Effector CD4-positive, alpha-beta T cell (primary cell): Measurements from ENCODE around the gene FSTL5.

Source experiments
- DNase-seq: peaks from one replicate; pipeline ENCODE4 v3.0.0-alpha.2; 2020

The FSTL5 gene

DNA sequence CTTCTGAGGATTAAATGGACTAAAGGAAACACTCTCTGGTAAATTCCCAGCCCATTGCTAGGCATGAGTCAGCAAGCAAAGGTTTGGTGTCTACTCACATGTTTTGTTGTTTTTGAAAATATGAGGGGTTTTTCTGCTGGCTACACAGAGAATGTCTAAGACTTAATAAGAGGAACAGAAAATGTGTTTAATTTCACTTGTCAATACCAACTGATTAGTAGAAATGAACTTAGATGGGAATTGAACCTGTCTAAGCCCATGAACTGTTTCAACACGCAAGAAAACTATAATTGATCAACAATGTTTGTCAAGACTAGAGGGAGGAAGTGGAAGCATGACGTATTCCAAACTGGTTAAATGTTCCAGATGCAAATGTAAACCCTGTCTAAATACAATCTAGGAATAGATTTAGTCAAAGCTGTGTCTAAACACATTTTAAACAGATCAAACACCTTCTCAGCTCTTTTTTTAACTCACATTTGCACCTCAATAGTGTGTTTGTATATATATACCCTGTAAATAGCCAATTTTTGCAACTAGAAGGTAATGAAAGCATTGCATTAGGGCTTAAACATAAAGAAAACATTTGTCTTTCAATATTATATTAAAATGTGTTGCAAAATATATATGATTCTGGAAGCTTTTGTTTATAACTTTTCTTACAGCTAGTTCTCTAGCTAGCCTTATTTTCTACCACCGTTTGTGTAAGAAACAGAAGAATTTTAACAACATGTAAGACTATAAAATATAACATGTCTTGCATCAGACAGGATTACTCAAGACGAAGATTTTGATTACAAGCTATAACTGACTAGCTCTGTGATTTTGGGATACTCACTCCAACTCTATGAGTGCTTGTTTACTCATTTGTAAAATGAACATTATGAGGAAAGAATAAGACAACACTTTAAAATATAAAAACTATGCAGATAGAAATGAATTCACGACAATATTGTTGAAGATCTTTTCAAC, 607.8 kb downstream of the FSTL5 start:
- no peak for DNase-seq

DNA sequence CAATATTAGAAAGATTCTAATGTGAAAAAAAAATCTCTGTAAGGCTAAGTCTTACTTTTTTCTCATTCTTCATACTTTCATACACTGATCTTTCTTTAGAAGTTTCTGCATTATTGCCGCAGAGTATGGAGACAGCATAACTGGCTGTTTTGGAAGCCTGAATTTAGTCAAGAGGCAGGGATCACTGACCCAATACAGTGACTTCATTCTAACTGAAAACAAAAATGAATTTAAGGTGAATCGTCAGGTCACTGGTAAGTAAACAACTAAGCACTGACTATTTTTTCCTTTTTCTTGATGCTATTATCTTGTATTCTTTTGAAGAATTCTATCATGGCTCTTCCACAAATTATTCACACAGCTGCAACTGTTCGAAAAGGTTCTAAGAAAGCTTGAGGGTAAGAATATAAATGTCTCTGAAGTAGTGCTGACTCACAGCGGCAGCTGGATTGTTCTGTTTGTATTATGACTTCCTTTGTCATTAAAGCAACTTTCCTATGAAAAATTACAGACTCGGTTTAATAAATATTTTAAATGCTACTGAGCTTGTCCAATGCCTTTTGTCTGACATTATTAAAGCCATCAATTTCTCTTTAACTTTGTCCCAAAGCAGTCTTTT, 609.3 kb downstream of the FSTL5 start:
- DNase-seq = no peak

DNA sequence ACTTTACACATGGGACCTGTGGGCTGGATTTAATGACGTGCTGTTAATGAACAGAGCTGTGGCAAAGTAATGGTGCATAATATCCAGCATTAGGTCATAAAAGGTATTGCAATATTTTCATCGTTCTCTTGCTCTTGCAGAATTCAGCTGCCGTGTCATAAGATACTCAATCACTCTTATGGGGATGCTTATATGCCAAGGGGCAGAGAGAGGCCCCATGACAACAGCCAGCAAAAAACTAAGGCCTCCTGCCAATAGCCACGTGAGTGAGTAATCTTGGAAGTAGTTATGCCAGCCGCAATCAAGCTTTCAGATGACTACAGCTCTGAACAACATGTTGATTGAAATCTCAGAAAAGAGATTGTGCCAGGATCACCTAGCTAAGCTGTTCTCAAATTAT, 616.9 kb downstream of the FSTL5 start:
- no peak for DNase-seq

DNA sequence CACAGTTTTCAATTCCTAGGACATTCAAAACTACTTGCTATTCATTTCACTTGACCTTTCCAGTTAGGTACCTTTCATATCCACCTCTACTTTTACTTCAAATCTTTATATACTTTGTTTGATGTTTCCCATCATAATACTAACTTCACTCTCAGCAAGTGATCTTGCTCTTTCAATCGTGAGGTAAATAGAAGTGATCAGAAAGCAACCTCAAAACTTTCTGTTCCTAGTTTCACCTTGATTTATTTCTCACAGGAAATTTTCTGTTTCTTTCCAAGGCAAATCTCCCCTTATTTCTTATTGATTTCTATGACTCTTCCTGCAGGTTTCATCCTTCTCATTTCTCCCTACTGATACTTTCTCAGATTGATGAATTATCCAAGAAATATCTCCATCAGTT, 623.5 kb downstream of the FSTL5 start:
- no peak for DNase-seq

DNA sequence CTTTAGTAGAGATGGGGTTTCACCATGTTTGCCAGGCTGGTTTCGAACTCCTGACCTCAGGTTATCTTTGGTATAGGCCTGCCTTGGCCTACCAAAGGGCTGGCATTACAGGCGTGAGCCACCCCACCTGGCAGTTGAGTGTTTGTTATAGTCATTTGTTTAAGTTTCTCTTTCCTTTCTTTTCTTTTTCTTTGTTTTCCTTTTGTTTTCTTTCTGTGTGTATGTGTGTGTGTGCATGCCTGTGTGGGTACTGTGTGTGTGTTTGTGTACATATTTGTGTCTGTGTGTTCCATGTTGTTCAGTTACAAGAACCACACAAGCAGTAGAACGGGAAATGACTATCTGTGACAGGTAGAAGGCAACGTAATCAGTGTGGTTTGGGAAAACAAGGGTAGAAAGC, 624.9 kb downstream of the FSTL5 start:
- DNase-seq = no peak

DNA sequence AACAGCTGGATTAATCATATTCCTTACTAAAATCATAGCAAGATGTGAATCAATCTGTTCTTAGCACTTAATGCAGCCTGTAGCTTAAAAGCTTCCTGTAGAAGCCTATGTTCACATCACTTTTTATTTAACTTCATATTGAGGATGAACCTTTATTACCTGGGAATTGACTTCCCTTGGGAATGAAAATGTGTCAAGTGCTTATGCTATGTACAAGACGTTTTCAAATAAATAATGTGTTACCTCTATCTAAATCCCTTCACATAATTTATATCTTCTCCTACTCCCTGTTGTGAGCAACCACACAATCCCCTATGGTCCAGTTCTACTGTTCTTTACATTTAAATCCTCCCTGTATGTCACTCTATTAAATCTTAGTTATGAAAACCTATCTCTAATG, 633.1 kb downstream of the FSTL5 start:
- no peak for DNase-seq

DNA sequence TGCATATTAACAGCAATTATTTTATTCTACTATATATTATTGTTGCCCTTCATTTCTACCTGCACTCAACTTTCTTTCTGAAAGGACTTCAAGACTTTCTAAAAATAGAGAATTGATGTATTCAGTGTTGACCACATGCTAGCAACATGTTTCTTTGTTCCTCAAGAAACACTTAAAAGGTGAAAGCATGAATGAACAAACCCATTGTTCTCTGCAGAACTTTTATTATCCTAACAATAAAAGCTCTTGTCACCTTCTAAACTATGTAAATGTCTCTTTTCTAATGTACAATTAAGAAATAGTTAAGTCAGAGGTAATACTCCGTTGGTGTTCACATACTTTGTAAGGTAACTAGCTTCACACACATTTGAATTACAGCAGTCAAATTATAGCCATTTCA, 638.7 kb downstream of the FSTL5 start:
- DNase-seq = no peak

DNA sequence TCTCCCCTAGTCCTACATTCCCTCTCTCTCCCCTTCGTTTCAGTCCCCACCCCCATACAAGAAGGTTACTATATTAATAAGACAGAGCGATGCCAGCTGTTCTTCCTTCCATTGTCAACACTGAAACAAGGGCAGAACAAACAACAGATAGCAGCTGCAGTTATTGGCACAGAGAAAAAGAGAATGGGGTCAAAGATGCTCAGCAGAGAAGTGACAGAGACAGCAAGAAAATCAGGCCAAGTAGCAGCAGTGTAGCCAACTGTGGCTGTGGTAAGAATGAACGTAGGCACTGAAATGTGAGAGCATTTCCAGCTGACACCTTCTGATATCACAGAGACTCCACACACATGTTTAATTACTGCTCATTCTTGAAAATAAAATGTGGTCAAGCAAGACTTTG, 641.8 kb downstream of the FSTL5 start:
- no peak for DNase-seq

DNA sequence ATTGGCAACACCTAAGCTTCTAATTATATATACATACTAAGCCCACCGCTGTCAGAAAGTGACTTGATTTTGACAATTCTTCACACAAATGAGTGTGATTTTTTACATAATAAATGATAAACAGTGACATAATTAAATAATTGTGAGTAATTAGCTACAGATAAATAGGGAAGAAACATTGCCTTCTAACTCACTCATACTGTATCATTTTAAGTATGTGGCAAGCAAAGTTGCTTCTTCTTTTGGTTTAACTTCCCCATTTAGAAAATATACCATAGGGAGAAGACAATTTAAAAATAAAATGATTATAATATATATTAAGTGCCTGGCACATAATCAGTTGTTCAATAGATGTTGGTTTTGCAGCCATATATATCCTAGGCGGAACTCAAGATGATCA, 644.2 kb downstream of the FSTL5 start:
- no peak for DNase-seq

DNA sequence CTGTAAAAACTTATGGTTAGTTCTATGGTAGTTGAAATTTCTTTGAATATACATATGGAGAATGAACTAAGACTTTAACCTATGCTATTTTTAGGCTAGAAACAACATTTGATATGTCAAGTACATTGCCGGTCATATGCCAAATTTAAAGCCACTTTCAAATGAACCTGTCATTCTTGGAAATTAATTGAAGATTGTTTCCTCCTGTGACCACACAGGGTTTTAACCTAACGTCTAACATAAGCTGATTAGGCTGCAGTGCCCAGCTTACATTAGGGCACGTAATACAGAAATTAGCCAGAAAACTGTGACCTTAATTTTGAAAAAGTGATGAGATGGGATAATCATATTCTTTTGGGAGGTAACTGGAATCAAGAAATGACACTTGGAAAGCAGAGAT, 645.9 kb downstream of the FSTL5 start:
- no peak for DNase-seq

DNA sequence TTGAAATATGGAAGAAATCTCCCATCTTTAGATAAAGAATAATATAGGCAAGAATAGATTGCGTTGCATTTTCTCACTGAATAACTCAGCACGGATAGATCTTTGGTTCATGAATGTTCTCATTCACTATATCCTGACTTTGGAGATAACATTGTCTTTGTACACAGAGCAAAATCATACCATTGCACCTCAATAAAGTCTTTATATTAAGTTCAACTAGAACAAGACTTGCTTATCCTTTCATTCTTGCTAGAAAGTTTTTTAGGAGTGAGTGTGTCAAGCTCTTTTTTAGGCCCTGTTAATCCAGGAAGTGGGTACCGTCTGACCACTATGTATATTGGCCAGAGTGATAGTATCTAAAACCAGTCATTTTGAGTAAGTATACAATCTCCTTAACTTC, 658.7 kb downstream of the FSTL5 start:
- no peak for DNase-seq

DNA sequence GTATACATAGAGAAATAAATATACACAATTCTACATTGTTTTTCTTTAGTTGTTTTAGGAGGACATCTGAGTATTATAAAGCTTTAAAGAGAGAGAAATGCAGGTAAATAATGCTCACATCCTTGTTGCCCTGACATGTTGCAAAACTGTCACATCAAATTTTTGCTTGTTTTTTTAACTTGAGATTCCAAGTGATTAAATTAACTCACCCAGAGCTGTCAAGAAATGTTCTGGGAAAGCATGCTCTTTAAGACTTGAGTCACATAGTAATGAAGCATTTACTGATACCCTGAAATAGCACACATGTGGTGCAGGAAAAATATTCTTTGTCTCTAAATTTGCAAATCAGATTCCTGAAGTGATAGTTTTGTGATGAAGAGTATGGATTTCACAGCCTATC, 665.6 kb downstream of the FSTL5 start:
- DNase-seq = no peak

DNA sequence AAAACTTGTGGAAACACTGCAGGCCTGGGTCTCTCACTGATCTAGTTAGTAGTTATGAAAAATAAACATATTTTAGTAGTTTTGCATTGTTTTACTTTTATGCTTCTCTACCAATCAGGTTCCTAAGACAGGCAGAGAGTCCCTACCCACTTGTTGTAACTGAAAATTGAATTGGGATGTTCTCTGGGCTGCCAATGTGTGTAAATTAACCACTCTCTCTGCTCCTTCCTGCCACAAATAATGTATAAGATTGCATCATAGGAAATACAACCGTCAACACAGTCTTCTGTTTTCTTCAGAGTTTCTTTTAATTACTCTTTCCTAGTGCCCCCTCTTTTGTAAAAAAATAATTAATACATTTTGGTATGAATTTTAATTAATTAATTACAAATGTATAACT, 677.3 kb downstream of the FSTL5 start:
- no peak for DNase-seq

DNA sequence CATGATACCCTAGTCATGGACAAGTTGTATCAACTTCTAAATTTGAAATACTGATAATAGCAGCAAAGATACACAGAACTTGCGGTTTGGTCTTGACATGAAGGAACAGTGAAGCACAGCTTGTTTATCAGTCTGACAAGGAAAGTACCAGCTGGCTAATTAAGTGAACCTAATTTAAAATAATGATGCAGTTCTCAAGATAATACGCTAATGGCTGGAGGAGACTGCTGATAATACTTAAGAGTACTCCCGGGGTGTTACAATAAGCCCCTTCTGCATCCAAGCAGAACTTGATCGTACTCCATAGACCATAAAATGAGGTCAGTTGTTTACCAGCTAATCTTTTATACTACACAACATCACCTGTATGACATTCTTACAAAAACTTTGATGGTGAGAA, 697.5 kb downstream of the FSTL5 start:
- DNase-seq = no peak

DNA sequence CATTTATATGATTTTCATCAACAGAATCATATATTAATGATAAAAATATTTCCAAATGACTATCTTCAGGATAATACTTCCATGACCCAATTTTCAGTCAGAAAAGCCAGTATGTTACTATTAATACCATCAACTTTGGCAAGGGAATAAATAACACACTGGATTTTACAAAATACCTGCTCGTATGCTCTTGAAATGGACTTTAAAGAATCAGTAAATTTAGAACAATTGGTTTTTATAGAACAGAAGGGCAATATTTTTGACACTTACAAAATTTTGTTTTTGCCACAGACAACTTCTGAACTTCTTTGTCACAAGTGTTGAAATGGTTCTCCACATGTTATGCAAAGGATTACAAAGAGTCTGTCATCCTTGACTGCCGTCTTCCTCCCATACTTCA, 700.4 kb downstream of the FSTL5 start:
- no peak for DNase-seq

DNA sequence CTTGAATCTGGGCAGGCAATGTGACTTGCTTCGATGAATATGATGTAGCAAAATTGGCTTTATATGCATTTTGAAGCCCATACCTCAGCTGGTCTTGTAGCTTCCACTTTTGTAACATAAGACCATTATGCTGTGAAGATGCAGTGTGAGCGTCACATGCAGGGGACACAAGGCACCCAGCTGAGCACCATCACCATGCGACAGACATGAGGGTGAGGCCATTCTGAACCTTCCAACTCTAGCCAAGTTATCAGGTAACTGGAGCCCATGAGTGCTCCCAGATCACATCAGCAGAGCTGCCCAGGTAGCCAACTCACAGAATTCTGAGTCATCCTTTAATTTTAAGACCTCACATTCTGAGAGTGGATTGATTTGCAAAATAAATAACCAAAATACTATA, 705.9 kb downstream of the FSTL5 start:
- no peak for DNase-seq

DNA sequence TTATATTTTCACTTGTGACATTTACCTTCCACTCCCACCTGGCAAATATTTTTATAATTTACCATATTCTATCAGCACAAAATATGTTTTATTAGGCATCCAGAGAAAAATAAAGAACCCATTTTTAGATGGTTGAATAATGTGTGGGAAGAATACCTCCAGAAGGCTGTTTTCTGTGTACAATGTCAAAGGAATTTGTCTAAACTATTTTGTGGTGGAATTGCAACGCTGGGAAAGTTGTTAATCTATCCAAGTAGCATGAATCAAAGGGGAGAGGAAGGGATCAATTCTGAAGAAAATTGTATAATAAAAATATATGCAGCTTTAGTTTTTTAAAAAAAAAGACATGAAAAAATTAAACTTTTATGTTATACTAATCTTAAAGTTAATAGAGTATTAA, 706.5 kb downstream of the FSTL5 start:
- no peak for DNase-seq

DNA sequence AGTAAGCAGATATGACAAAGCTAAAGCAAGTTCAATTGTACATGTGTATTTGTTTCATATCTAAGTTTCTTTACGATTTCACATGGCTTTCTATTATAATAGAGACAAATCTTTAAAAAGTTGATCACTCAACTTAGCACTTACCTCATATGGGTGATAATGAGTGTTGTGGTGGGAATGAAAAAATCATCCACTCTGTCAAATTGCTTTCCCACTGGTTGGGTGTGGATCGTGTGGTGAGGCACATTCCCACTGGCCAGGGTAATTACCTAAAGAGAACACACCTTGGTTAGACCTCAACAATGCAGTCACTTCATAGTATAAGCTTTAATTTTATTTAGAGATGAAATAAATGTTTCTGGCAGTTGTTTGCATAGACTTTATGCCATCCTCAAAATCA, 708.9 kb downstream of the FSTL5 start:
- DNase-seq = no peak

DNA sequence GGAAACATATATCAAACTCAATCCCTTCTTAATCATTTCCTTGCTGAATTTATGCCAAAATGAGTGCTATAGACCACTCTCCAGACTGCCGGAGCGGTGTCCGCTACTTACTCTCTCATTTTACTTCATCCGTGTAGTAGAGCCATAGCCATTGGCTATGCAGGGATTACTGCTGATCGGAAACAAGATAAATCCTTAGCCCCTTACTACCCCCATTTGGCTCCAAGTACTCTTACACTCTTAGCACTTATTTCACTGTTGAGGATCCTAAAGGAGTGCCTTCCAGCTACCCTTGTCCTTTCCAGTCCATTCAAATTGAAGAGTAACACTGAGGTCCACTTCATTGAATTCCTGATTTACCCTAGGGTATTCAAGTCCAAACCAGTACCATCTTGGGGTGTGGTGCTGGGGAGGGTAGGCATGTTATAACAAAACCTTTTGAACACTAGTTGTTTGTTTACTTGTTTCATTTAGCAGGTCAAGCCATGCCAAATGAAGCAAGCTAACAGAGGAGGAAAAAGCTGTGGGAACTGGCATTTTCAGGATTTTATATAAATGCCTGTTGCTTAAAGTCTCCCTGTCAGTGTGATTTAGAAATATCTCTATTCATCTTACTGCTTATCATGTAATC, 715.1 kb downstream of the FSTL5 start:
- no peak for DNase-seq

DNA sequence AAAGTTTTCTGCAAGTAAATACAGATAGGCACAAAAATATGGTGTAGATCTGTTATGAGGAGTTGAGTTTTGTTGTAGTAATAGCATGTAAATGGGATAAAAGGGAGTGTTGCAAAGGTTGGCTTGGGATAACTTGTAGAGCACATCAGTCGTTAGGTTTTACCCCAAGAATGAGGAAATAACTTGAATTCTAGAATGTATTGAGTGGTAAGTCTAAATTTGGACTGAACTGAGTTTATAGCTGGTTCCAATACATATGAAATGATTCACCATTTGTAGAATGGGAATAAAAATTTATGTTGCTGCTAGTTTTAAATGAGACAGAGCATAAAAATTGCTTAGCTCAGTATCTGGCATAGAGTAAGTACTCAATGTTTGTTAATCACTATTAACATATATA, 719.2 kb downstream of the FSTL5 start:
- DNase-seq = no peak

DNA sequence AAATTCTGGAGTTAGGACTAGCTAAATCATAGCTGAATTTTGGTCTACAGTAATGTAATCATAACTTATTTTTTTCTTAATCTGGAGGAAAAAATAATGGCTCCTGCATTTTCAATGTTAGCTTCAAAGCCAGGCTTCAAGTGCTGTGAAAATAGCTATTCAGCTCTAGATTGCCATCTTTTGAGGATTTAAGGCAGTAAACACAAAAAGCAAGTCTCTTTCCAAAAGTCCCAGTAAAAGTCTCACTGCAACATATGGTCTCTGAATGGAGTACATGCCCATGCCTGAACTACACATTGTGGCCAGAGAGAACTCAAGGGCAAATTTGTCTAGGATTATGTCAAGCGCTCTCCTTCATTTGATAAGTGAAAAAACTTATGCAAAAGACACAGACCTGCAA, 720.9 kb downstream of the FSTL5 start:
- no peak for DNase-seq

DNA sequence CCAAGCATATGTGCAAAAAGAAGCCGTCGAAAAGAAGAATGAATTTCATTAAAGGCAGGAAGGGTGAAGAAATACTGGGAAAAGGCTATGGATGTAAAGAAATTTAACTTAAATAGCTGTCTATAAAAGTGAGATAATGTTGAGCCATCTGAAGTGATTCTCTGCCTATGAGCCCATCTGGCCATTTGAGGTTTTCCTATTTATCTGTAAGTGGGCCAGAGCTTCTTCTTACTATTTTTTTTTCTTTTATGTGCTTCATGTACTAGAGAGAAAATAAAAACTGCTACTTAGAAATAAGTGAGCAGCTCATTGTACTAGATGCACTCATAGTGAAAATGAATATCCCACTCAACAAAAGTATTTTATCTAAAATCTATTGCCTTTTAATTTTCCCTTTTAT, 725.7 kb downstream of the FSTL5 start:
- no peak for DNase-seq

DNA sequence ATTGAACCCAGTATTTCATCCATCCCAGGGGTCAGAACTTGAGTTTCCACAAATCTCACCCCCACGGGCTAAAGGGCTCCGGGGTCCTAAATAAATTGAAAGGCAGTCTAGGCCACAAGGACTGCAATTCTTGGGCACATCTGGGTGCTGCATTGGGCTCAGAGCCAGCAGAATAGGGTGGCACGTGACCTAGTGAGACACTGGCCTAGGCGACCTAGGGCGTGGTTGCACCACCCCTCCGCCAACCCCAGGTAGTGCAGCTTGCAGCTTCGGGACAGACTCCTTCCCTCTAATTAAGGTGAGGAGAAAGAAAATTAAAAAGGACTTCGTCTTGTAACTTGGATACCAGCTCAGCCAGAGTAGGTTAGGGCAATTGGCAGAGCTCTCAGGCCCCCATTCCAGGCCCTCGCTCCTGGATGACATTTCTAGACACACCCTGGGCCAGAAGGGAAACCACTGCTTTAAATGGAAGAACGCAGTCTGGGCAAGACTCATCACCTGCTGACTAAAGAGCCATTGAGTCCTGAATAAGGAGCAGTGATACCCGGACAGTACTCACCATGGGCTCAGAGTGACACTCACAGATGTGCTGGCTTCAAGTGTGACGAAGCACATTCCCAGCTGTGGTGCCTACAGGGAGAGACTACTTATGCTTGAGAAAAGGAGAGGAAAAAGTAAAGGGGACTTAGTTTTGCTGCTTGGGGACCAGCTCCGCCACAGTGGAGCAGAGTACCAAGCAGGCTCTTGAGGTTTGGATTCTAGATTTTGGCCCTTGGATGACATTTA, 735.4 kb downstream of the FSTL5 start:
- no peak for DNase-seq
